ENCODE results near the gene COL20A1. TPM values are rescaled to one million over a fixed set of nuclear protein-coding genes. Genes with fewer than 3 reads are reported as not detected.
A peak's percentile ranks its signal among the peaks of the same experiment; 100 is the strongest.

The COL20A1 gene
- total and polyA plus RNA-seq, 7 donors = 0.07 TPM; not detected in 6

DNA sequence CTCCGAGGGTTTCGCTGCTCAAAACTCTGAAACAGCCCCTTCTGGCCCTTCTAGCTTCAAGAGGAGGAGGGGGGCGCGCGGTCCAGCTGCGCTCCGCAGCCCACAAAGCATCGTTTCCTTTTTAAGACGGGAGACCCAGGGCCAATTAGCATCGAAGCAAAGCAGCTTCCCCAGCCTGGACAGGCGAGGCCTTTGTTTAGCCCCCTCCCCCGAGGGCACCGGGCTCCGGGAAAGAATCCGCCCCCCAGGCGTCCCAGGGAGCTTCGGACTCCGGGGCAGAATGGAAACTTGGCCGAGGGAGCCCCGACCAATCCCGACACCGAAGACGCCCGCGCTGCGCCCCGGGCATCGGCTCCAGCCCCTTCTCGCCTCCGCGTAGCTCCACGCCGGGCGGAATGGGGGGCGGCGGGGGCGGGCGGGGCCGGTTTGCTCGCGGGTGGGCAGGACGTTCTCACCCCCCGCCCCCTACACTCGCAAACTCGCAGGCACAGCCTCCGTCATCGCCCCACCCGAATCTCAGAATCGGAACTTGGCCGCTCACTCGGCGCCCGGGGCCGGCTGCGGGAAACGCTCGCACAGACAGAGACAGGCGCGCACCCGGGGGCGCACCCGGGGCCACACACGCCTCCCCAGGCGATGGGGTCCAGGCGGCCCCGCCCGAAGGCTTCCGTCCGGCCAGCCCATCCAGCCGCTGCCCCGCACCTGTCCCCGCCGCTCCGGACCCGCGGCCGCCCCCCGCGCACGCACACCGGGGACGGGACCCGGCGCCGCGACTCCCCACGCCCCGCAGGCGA lies 39.4 kb upstream of the COL20A1 start:
- peaks cover 0 to 17% (median 15%) of the 10 kb centered on the region in 4 donors for H3K4me1 ChIP-seq
- peaks cover 23 to 79% (median 47%) of the 10 kb centered on the region in 3 donors for H3K27me3 ChIP-seq
- WGBS, 2 donors = 2 to 5% methylated on average over 89 of the region's 89 CpGs

GRCh38 chr20:63254232-63254605 lies 38.8 kb upstream of the COL20A1 start, which contains the start of gene NKAIN4:
NKAIN4 (minus strand) TSS chr20:63254463; CDS start chr20:63254450, 13 bp downstream.
- WGBS, 2 donors = 2 to 10% methylated on average over 46 of the region's 46 CpGs
- DNase-seq = no peak
- intact Hi-C loops (cut with DNase I) = no loop called here
- Histone ChIP-seq H3K9me3 (no peaks in the 10 kb centered on the region), H3K4me1 (peaks cover 0 to 17% (median 15%) of the 10 kb centered on the region in 4 donors), H3K36me3 (no peaks in the 10 kb centered on the region), H3K27me3 (peaks cover 23 to 78% (median 44%) of the 10 kb centered on the region in 3 donors), H3K4me3 (peak within 1 kb of the TSS; percentile 14 to 43 (median 32)), H3K27ac (no peak within 1 kb of the TSS)
- TF ChIP-seq POLR2A (IDR thresholded peaks at IDR 0.05) = no peak
- no peak for TF ChIP-seq POLR2AphosphoS5 (IDR thresholded peaks at IDR 0.05)
- TF ChIP-seq, protein P1, sequence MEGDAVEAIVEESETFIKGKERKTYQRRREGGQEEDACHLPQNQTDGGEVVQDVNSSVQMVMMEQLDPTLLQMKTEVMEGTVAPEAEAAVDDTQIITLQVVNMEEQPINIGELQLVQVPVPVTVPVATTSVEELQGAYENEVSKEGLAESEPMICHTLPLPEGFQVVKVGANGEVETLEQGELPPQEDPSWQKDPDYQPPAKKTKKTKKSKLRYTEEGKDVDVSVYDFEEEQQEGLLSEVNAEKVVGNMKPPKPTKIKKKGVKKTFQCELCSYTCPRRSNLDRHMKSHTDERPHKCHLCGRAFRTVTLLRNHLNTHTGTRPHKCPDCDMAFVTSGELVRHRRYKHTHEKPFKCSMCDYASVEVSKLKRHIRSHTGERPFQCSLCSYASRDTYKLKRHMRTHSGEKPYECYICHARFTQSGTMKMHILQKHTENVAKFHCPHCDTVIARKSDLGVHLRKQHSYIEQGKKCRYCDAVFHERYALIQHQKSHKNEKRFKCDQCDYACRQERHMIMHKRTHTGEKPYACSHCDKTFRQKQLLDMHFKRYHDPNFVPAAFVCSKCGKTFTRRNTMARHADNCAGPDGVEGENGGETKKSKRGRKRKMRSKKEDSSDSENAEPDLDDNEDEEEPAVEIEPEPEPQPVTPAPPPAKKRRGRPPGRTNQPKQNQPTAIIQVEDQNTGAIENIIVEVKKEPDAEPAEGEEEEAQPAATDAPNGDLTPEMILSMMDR (IDR thresholded peaks at IDR 0.05) = no peak
- TF ChIP-seq EP300 (IDR thresholded peaks at IDR 0.05) = no peak

More for the DNA sequence above, 39.4 kb upstream of the COL20A1 start:
- Histone ChIP-seq H3K27ac (no peak overlapping the region), H3K36me3 (no peaks in the 10 kb centered on the region), H3K9me3 (no peaks in the 10 kb centered on the region), H3K4me3 (peak overlapping the region; percentile 14 to 43 (median 32))
- intact Hi-C loops (cut with DNase I) = no loop called here
- no peak for DNase-seq
- TF ChIP-seq POLR2A (IDR thresholded peaks at IDR 0.05) (no peak), POLR2AphosphoS5 (IDR thresholded peaks at IDR 0.05) (no peak), EP300 (IDR thresholded peaks at IDR 0.05) (no peak)
- TF ChIP-seq, protein P1 (IDR thresholded peaks at IDR 0.05) = no peak

GRCh38 chr20:63254606-63255384 lies 38.2 kb upstream of the COL20A1 start:
- intact Hi-C loops (cut with DNase I) = no loop called here
- H3K4me3 ChIP-seq = peak overlapping the region in 2 of 4 donors; percentile 42 to 43
- no peaks in the 10 kb centered on the region for H3K36me3 ChIP-seq
- no peak for TF ChIP-seq EP300 (IDR thresholded peaks at IDR 0.05)
- TF ChIP-seq POLR2AphosphoS5 (IDR thresholded peaks at IDR 0.05) = no peak
- TF ChIP-seq, protein P1 (IDR thresholded peaks at IDR 0.05) = no peak
- no peak for TF ChIP-seq POLR2A (IDR thresholded peaks at IDR 0.05)
- H3K9me3 ChIP-seq = no peaks in the 10 kb centered on the region
- no peak overlapping the region for H3K27ac ChIP-seq
- DNase-seq = no peak
- 10 to 16% methylated on average over 56 of the region's 56 CpGs for WGBS, 2 donors
- peaks cover 23 to 77% (median 49%) of the 10 kb centered on the region in 3 donors for H3K27me3 ChIP-seq
- peaks cover 0 to 17% (median 15%) of the 10 kb centered on the region in 4 donors for H3K4me1 ChIP-seq

DNA sequence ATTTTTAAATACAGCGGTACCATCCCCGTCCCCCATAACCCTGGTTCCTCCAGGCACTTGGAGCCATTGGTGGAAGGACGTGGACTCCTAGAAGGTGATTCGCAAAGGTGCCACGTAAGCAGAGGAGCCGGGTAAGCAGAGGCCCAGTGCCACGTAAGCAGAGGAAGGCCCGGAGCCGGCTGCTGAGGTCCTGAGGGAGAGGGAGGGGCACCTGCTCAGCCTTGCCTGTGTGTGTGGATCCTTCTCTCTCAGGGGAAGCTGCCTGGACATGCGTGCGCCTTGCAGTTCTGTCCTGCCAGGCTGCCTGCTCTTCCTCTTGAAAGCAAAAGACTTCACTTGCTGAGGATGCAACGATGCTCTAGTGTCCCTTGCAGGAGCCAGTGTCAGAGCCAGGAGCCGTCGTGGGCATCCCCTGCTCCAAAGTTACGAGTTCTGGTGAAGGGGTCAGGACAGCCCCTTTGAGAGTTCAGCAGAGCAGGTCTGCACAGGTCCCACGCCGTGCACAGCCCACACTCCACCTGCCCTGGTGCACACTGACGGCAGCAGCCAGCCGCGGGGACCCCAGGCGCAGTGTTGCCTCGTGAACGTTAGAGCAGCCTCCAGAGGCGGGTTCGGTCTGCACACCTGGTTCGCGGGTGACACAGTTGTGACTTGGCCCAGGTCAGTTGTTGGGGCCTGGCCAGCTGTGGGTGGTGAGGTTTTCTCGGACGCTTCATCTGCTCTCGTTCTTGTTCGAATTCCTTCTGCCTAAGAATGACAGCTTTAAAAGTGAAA lies 36.9 kb upstream of the COL20A1 start:
- Histone ChIP-seq H3K27ac (no peak overlapping the region), H3K4me3 (no peak overlapping the region), H3K4me1 (peaks cover 0 to 17% (median 15%) of the 10 kb centered on the region in 4 donors), H3K27me3 (peaks cover 23 to 75% (median 56%) of the 10 kb centered on the region in 3 donors), H3K36me3 (no peaks in the 10 kb centered on the region), H3K9me3 (no peaks in the 10 kb centered on the region)
- DNase-seq = no peak
- 45 to 57% methylated on average over 31 of the region's 31 CpGs for WGBS, 2 donors
- TF ChIP-seq POLR2AphosphoS5 (IDR thresholded peaks at IDR 0.05) = no peak
- TF ChIP-seq EP300 (IDR thresholded peaks at IDR 0.05) = no peak
- TF ChIP-seq, protein P1 (IDR thresholded peaks at IDR 0.05) = no peak
- no peak for TF ChIP-seq POLR2A (IDR thresholded peaks at IDR 0.05)
- intact Hi-C loops (cut with DNase I) = no loop called here

All from sigmoid colon (tissue), 7 donors.